Neural progenitor cell (in vitro differentiated cells): ENCODE results near the gene TMPRSS9.

Source experiments
- EZH2 ChIP-seq: fragments of 200-600 bp; sonication (generic); IDR thresholded peaks from 2 replicates; pipeline ENCODE4 v1.6.1; 2017; ENCODE audit warnings: antibody characterized with exemption, mild to moderate bottlenecking, moderate library complexity
- EZH2phosphoT487 ChIP-seq: fragments of 200-600 bp; sonication (generic); IDR thresholded peaks from 2 replicates; pipeline ENCODE4 v1.6.1; 2017; ENCODE audit warnings: antibody characterized with exemption
- TF ChIP-seq, protein P1 (sequence below): fragments of 200-600 bp; sonication (generic); IDR thresholded peaks from 2 replicates; pipeline ENCODE4 v1.5.1; 2017; ENCODE audit warnings: antibody characterized with exemption, mild to moderate bottlenecking

DNA sequence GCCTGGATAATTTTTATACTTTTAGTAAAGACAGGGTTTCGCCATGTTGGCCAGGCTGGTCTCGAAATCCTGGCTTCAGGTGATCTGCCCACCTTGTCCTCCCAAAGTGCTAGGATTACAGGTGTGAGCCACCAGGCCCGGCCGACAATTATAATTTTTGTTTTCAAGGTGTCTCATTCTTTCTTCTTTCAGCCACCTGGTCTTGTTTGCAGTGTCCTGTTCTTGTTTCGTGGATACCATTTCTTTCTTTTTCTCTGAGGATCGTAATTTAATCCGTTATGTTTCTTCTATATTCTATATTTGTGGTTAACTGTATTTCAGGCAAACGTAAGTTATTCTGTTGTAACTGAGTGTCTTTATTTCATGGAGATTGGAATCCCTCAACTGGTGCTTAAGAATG lies 51.6 kb downstream of the TMPRSS9 start:
- TF ChIP-seq EZH2: no peak
- TF ChIP-seq, protein P1, sequence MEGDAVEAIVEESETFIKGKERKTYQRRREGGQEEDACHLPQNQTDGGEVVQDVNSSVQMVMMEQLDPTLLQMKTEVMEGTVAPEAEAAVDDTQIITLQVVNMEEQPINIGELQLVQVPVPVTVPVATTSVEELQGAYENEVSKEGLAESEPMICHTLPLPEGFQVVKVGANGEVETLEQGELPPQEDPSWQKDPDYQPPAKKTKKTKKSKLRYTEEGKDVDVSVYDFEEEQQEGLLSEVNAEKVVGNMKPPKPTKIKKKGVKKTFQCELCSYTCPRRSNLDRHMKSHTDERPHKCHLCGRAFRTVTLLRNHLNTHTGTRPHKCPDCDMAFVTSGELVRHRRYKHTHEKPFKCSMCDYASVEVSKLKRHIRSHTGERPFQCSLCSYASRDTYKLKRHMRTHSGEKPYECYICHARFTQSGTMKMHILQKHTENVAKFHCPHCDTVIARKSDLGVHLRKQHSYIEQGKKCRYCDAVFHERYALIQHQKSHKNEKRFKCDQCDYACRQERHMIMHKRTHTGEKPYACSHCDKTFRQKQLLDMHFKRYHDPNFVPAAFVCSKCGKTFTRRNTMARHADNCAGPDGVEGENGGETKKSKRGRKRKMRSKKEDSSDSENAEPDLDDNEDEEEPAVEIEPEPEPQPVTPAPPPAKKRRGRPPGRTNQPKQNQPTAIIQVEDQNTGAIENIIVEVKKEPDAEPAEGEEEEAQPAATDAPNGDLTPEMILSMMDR: no peak
- no peak for TF ChIP-seq EZH2phosphoT487
